HG02852 (cell line): ENCODE data around the gene MBD4.

Experiments
- ATAC-seq: cut with Tn5 transposase; IDR thresholded peaks from one replicate; pipeline ENCODE4 v1.9.1; 2021; ENCODE audit warnings: mild to moderate bottlenecking, moderate library complexity; ENCODE audit not compliant: unreplicated experiment

The MBD4 gene

GRCh38 chr3:129463716-129464115 lies 24.0 kb upstream of the MBD4 start:
- ATAC-seq: no peak

- no peak for ATAC-seq
Measured at GRCh38 chr3:129463094-129463493, 23.3 kb upstream of the MBD4 start.

- ATAC-seq: no peak
Measured at GRCh38 chr3:129462361-129462968, 22.7 kb upstream of the MBD4 start.

- ATAC-seq: no peak
Measured at GRCh38 chr3:129461461-129462146, 21.9 kb upstream of the MBD4 start.

GRCh38 chr3:129461022-129461421 lies 21.3 kb upstream of the MBD4 start:
- ATAC-seq: no peak

- no peak for ATAC-seq
Measured at GRCh38 chr3:129460572-129460971, 20.8 kb upstream of the MBD4 start.

- ATAC-seq: no peak
Measured at GRCh38 chr3:129460155-129460554, 20.4 kb upstream of the MBD4 start.

- ATAC-seq: no peak
Measured at GRCh38 chr3:129453732-129454131, 14.0 kb upstream of the MBD4 start.

GRCh38 chr3:129449279-129450115 lies 9.7 kb upstream of the MBD4 start:
- no peak for ATAC-seq

GRCh38 chr3:129448186-129448895 lies 8.6 kb upstream of the MBD4 start:
- ATAC-seq: no peak

- ATAC-seq: no peak
Measured at GRCh38 chr3:129446926-129447325, 7.2 kb upstream of the MBD4 start.

GRCh38 chr3:129445471-129445870 lies 5.7 kb upstream of the MBD4 start:
- ATAC-seq: no peak

- no peak for ATAC-seq
Measured at GRCh38 chr3:129442947-129443346, 3.2 kb upstream of the MBD4 start.

GRCh38 chr3:129442486-129442885 lies 2.7 kb upstream of the MBD4 start:
- no peak for ATAC-seq

- no peak for ATAC-seq
Measured at GRCh38 chr3:129441782-129442181, 2.0 kb upstream of the MBD4 start.

- no peak for ATAC-seq
Measured at GRCh38 chr3:129441215-129441614, 1.5 kb upstream of the MBD4 start.

- no peak for ATAC-seq
Measured at GRCh38 chr3:129440618-129441190, 956 bp upstream of the MBD4 start.

- peak; percentile 8 for ATAC-seq
Measured at GRCh38 chr3:129439226-129439816, 427 bp downstream of the MBD4 start.

- no peak for ATAC-seq
Measured at GRCh38 chr3:129435367-129435766, 4.4 kb downstream of the MBD4 start.

GRCh38 chr3:129434140-129434539 lies 5.6 kb downstream of the MBD4 start:
- no peak for ATAC-seq

- ATAC-seq: no peak
Measured at GRCh38 chr3:129433565-129433964, 6.2 kb downstream of the MBD4 start.
